LNCaP clone FGC (cell line): Measurements from ENCODE around the gene ATP1A2.

Experiments
- DNase-seq: peaks from one replicate; pipeline ENCODE4 v3.0.0-alpha.2; 2011; ENCODE audit warnings: low read depth
- H3K4me3 ChIP-seq: 2 replicates; pipeline ENCODE4 v1.5.1; 2011; ENCODE audit warnings: mild to moderate bottlenecking, low read depth, low read length, control low read depth
- CTCF ChIP-seq: IDR thresholded peaks from 2 replicates; pipeline ENCODE4 v1.5.1; 2012; ENCODE audit warnings: mild to moderate bottlenecking; ENCODE audit not compliant: control insufficient read depth, insufficient read depth; ENCODE audit errors: extremely low read depth

ATP1A2 gene

GRCh38 chr1:160144921-160145320 is 29.4 kb downstream of the ATP1A2 start:
- no peak for DNase-seq
- no peak for TF ChIP-seq CTCF
- H3K4me3 ChIP-seq: no peak overlapping the region

GRCh38 chr1:160146107-160146506 is 30.5 kb downstream of the ATP1A2 start:
- no peak for TF ChIP-seq CTCF
- DNase-seq: no peak
- no peak overlapping the region for H3K4me3 ChIP-seq

GRCh38 chr1:160148121-160148520 is 32.6 kb downstream of the ATP1A2 start:
- TF ChIP-seq CTCF: no peak
- no peak for DNase-seq
- no peak overlapping the region for H3K4me3 ChIP-seq

- TF ChIP-seq CTCF: no peak
- no peak overlapping the region for H3K4me3 ChIP-seq
- no peak for DNase-seq
These were observed 33.7 kb downstream of the ATP1A2 start for GRCh38 chr1:160149233-160149632.

GRCh38 chr1:160149716-160150115 is 34.2 kb downstream of the ATP1A2 start:
- TF ChIP-seq CTCF: no peak
- no peak for DNase-seq
- no peak overlapping the region for H3K4me3 ChIP-seq

GRCh38 chr1:160151303-160151702 is 35.7 kb downstream of the ATP1A2 start, which contains the start of gene ATP1A4:
Gene ATP1A4, plus strand, starts transcription at chr1:160151603. Its CDS starts 438 bp downstream, at chr1:160152041.
- DNase-seq: no peak
- TF ChIP-seq CTCF: no peak
- no peak within 1 kb of the TSS for H3K4me3 ChIP-seq

- no peak for TF ChIP-seq CTCF
- no peak overlapping the region for H3K4me3 ChIP-seq
- no peak for DNase-seq
These were observed 39.2 kb downstream of the ATP1A2 start for GRCh38 chr1:160154790-160155189.
